NCI-H187 treated with DMSO at 0.1 percent for 48 hours (cell line): Measurements from ENCODE around the gene APBA2.
"Not testable (repeated sequence)": the region's sequence is repeated elsewhere in the genome, so short reads cannot be mapped to it uniquely, and the experiment has no call there.

ENCODE experiments used
- DNase-seq: peaks from one replicate; lab custom pipeline; 2025; lab: John Stamatoyannopoulos, UW

Gene APBA2

GRCh38 chr15:28885630-28886430 lies at the start of gene APBA2:
APBA2 (plus strand) TSS chr15:28885974; CDS start chr15:29053885, 167,911 bp downstream.
- DNase-seq, result no peak

- DNase-seq, result not testable (repeated sequence)
Measured at GRCh38 chr15:28840285-28840684, 45.5 kb upstream of the APBA2 start.

GRCh38 chr15:28842210-28842609 lies 43.6 kb upstream of the APBA2 start:
- DNase-seq, result not testable (repeated sequence)

- not testable (repeated sequence) for DNase-seq
Measured at GRCh38 chr15:28843520-28843919, 42.3 kb upstream of the APBA2 start.

GRCh38 chr15:28844147-28844546 lies 41.6 kb upstream of the APBA2 start:
- DNase-seq, result not testable (repeated sequence)

GRCh38 chr15:28847247-28847646 lies 38.5 kb upstream of the APBA2 start:
- not testable (repeated sequence) for DNase-seq

GRCh38 chr15:28847959-28848358 lies 37.8 kb upstream of the APBA2 start:
- not testable (repeated sequence) for DNase-seq

- DNase-seq, result not testable (repeated sequence)
Measured at GRCh38 chr15:28848521-28848920, 37.3 kb upstream of the APBA2 start, which contains the start of gene GOLGA6L7. GOLGA6L7 (minus strand) TSS chr15:28848644; CDS start chr15:28848549, 95 bp downstream.

- not testable (repeated sequence) for DNase-seq
Measured at GRCh38 chr15:28849271-28849670, 36.5 kb upstream of the APBA2 start.

- not testable (repeated sequence) for DNase-seq
Measured at GRCh38 chr15:28849766-28850165, 36.0 kb upstream of the APBA2 start.

- DNase-seq, result not testable (repeated sequence)
Measured at GRCh38 chr15:28853654-28854053, 32.1 kb upstream of the APBA2 start.

GRCh38 chr15:28854578-28854977 lies 31.2 kb upstream of the APBA2 start:
- not testable (repeated sequence) for DNase-seq

GRCh38 chr15:28861031-28861534 lies 24.7 kb upstream of the APBA2 start:
- no peak for DNase-seq

- DNase-seq, result not testable (repeated sequence)
Measured at GRCh38 chr15:28861589-28862293, 24.0 kb upstream of the APBA2 start.

GRCh38 chr15:28868744-28869345 lies 16.9 kb upstream of the APBA2 start:
- no peak for DNase-seq

GRCh38 chr15:28871168-28871567 lies 14.6 kb upstream of the APBA2 start:
- DNase-seq, result no peak

GRCh38 chr15:28873006-28873405 lies 12.8 kb upstream of the APBA2 start:
- DNase-seq, result no peak

GRCh38 chr15:28873585-28874190 lies 12.1 kb upstream of the APBA2 start:
- no peak for DNase-seq

GRCh38 chr15:28875461-28876000 lies 10.2 kb upstream of the APBA2 start:
- DNase-seq, result no peak

GRCh38 chr15:28876131-28876844 lies 9.5 kb upstream of the APBA2 start:
- DNase-seq, result no peak

- no peak for DNase-seq
Measured at GRCh38 chr15:28876845-28877185, 9.0 kb upstream of the APBA2 start.
